DOHH2 (cell line): Measurements from ENCODE around the gene TFF3.

ENCODE experiments used
- H3F3A ChIP-seq: fragments of 200-600 bp; sonication (generic), shearing (Covaris generic); 2 replicates; pipeline ENCODE4 v1.6.0; 2016; ENCODE audit warnings: antibody characterized with exemption, mild to moderate bottlenecking; ENCODE audit not compliant: control insufficient read depth, insufficient read depth
- H3K27ac ChIP-seq: fragments of 200-600 bp; sonication (generic); 2 replicates; pipeline ENCODE4 v1.5.1; 2014; ENCODE audit warnings: low read depth, mild to moderate bottlenecking, low read length, moderate library complexity
- H3K27me3 ChIP-seq: fragments of 200-600 bp; sonication (generic); 2 replicates; pipeline ENCODE4 v1.6.1; 2014; ENCODE audit warnings: mild to moderate bottlenecking, low read length, mixed read lengths; ENCODE audit not compliant: control insufficient read depth
- H3K36me3 ChIP-seq: fragments of 200-600 bp; sonication (generic); 2 replicates; pipeline ENCODE4 v1.6.1; 2014; ENCODE audit warnings: mild to moderate bottlenecking, low read length, moderate library complexity, mixed read lengths; ENCODE audit not compliant: control insufficient read depth
- H3K4me1 ChIP-seq: fragments of 200-600 bp; sonication (generic); 2 replicates; pipeline ENCODE4 v1.6.1; 2014; ENCODE audit warnings: mild to moderate bottlenecking, low read length, mixed read lengths; ENCODE audit not compliant: control insufficient read depth
- H3K4me2 ChIP-seq: fragments of 200-600 bp; sonication (generic); 2 replicates; pipeline ENCODE4 v1.6.0; 2014; ENCODE audit warnings: mild to moderate bottlenecking, low read length, moderate library complexity
- H3K4me3 ChIP-seq: fragments of 200-600 bp; sonication (generic); 2 replicates; pipeline ENCODE4 v1.5.1; 2014; ENCODE audit warnings: mild to moderate bottlenecking, low read length, mixed read lengths
- H3K79me2 ChIP-seq: fragments of 200-600 bp; sonication (generic); 2 replicates; pipeline ENCODE4 v1.6.1; 2014; ENCODE audit warnings: mild to moderate bottlenecking, low read length, mixed read lengths; ENCODE audit not compliant: control insufficient read depth
- H3K9me2 ChIP-seq: fragments of 200-600 bp; sonication (generic); replicated peaks from 2 replicates; pipeline ENCODE4 v1.6.1; 2014; ENCODE audit warnings: mild to moderate bottlenecking, low read length, mixed read lengths; ENCODE audit not compliant: control insufficient read depth
- H3K9me3 ChIP-seq: fragments of 200-600 bp; sonication (generic); 2 replicates; pipeline ENCODE4 v1.6.1; 2014; ENCODE audit warnings: antibody characterized with exemption, low read length, mixed read lengths; ENCODE audit not compliant: control insufficient read depth, insufficient read depth
- H4K20me1 ChIP-seq: fragments of 200-600 bp; sonication (generic); 2 replicates; pipeline ENCODE4 v1.6.0; 2014; ENCODE audit warnings: low read depth, mild to moderate bottlenecking, antibody characterized with exemption, low read length, moderate library complexity; ENCODE audit not compliant: control insufficient read depth, insufficient read depth
- EZH2phosphoT487 ChIP-seq: fragments of 200-600 bp; sonication (generic); IDR thresholded peaks from 2 replicates; pipeline ENCODE4 v1.6.1; 2017; ENCODE audit warnings: borderline replicate concordance, mild to moderate bottlenecking, antibody characterized with exemption, low read length, moderate library complexity, mixed read lengths
- TF ChIP-seq, protein P1 (sequence below): fragments of 200-600 bp; sonication (generic); IDR thresholded peaks from one replicate; pipeline ENCODE4 v1.5.1; 2014; ENCODE audit warnings: antibody characterized with exemption, mild to moderate bottlenecking, low read depth, low read length; ENCODE audit not compliant: poor library complexity, severe bottlenecking

Gene TFF3

DNA sequence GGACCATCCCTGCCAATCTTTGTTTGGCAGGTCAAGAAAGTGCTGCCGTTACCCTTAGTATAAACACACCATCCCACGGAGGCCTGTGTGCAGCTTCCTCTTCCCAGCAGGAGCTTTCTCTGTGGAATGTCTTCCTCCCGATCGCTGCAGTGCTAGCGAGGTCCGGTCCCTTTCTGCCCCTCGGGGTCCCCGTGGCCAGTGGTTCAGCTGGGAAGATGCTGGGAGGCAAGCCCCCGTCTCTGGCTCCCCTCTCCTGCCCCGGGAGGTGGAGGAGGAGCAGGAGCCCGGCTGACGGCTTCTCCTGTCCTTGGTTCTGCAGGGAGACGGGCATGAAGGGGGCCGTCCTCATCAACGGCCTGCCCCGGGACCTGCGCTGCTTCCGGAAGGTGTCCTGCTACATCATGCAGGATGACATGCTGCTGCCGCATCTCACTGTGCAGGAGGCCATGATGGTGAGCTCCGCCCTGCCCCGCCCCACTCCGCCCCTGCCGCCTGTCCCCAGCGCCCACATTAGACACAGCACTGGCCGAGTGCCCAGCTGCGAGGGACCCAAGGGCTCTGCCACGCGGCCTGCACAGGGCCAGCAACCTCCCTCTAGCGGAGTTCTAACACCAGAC, 42.1 kb downstream of the TFF3 start:
- Histone ChIP-seq H3K79me2 (no peaks in the 10 kb centered on the region), H4K20me1 (no peaks in the 10 kb centered on the region), H3K9me2 (no peaks in the 10 kb centered on the region), H3F3A (no peaks in the 10 kb centered on the region), H3K4me2 (no peak overlapping the region), H3K4me3 (no peak overlapping the region), H3K27ac (no peak overlapping the region), H3K9me3 (no peaks in the 10 kb centered on the region), H3K27me3 (no peaks in the 10 kb centered on the region), H3K36me3 (no peaks in the 10 kb centered on the region), H3K4me1 (no peaks in the 10 kb centered on the region)
- TF ChIP-seq, protein P1, sequence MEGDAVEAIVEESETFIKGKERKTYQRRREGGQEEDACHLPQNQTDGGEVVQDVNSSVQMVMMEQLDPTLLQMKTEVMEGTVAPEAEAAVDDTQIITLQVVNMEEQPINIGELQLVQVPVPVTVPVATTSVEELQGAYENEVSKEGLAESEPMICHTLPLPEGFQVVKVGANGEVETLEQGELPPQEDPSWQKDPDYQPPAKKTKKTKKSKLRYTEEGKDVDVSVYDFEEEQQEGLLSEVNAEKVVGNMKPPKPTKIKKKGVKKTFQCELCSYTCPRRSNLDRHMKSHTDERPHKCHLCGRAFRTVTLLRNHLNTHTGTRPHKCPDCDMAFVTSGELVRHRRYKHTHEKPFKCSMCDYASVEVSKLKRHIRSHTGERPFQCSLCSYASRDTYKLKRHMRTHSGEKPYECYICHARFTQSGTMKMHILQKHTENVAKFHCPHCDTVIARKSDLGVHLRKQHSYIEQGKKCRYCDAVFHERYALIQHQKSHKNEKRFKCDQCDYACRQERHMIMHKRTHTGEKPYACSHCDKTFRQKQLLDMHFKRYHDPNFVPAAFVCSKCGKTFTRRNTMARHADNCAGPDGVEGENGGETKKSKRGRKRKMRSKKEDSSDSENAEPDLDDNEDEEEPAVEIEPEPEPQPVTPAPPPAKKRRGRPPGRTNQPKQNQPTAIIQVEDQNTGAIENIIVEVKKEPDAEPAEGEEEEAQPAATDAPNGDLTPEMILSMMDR: no peak
- TF ChIP-seq EZH2phosphoT487: no peak

DNA sequence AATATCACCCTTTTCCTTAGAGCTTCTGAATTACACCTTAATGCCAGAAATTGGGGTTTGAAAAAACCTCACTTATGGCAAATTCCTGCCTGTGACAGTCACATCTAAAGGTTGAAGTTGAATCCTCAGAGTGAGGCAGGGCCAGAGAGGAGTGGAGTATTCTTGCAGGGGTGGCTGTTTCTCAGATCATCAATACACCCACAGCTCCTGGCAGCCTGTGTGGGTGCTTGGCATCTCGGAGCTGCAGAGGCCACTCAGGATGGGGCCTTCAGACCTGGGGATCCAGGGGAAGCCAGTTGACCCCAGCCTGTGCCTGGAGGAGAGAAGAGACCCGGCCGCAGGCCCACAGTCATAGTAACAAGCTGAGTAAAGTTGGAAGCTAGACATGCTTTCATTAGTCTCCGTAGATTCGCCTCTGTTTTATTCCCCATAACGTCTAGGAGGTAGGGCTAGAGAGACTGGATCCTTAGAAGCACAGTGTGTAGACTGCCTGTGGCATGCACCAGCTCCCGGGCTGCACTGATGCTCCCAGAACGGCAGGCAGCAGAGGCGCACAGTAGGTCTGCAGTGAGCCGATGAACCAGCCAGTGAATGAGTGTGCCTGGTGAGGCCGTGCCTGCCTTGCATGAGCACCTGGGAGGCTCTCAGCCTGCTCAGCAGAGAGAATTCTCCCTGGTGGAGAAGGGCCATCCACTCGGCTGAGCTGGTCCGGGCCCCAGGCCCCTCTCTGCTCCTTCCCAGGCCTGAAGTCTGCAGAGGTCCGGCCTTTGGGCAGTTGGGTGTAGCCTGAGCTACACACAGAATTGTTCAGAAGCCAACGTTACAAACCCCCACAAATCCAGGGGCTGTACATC, 42.9 kb downstream of the TFF3 start:
- Histone ChIP-seq H4K20me1 (no peaks in the 10 kb centered on the region), H3K79me2 (no peaks in the 10 kb centered on the region), H3K9me3 (no peaks in the 10 kb centered on the region), H3K4me3 (no peak overlapping the region), H3F3A (no peaks in the 10 kb centered on the region), H3K4me2 (no peak overlapping the region), H3K36me3 (no peaks in the 10 kb centered on the region), H3K27ac (no peak overlapping the region), H3K9me2 (no peaks in the 10 kb centered on the region), H3K4me1 (no peaks in the 10 kb centered on the region), H3K27me3 (no peaks in the 10 kb centered on the region)
- TF ChIP-seq EZH2phosphoT487: no peak
- TF ChIP-seq, protein P1: no peak

DNA sequence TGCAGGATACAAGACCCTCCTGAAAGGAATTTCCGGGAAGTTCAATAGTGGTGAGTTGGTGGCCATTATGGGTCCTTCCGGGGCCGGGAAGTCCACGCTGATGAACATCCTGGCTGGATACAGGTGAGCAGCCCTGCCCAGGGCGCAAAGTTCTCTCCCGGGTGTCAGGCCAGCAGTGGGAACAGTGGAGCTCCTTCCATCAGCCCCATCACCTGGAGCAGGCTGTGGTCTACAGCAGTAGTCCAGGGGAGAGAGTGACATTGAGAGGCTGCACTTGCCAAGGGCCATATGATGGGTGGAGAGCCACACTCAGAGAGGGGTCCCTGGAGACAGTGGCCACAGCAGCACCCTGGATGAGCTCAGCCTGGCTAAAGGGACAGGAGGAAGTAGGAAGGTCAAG, 44.1 kb downstream of the TFF3 start:
- no peaks in the 10 kb centered on the region for H4K20me1 ChIP-seq
- no peaks in the 10 kb centered on the region for H3F3A ChIP-seq
- no peaks in the 10 kb centered on the region for H3K9me3 ChIP-seq
- no peaks in the 10 kb centered on the region for H3K36me3 ChIP-seq
- H3K9me2 ChIP-seq: no peaks in the 10 kb centered on the region
- H3K27ac ChIP-seq: no peak overlapping the region
- no peaks in the 10 kb centered on the region for H3K27me3 ChIP-seq
- no peaks in the 10 kb centered on the region for H3K79me2 ChIP-seq
- no peaks in the 10 kb centered on the region for H3K4me1 ChIP-seq
- no peak overlapping the region for H3K4me3 ChIP-seq
- H3K4me2 ChIP-seq: no peak overlapping the region
- no peak for TF ChIP-seq EZH2phosphoT487
- TF ChIP-seq, protein P1: no peak
